CD4-positive, alpha-beta T cell treated with Interleukin-21 for 1 hour (primary cell): Measurements from ENCODE around the gene RNASEL.

Source experiments
- DNase-seq: peaks from one replicate; pipeline ENCODE4 v3.0.0-alpha.2; 2020

RNASEL gene

DNA sequence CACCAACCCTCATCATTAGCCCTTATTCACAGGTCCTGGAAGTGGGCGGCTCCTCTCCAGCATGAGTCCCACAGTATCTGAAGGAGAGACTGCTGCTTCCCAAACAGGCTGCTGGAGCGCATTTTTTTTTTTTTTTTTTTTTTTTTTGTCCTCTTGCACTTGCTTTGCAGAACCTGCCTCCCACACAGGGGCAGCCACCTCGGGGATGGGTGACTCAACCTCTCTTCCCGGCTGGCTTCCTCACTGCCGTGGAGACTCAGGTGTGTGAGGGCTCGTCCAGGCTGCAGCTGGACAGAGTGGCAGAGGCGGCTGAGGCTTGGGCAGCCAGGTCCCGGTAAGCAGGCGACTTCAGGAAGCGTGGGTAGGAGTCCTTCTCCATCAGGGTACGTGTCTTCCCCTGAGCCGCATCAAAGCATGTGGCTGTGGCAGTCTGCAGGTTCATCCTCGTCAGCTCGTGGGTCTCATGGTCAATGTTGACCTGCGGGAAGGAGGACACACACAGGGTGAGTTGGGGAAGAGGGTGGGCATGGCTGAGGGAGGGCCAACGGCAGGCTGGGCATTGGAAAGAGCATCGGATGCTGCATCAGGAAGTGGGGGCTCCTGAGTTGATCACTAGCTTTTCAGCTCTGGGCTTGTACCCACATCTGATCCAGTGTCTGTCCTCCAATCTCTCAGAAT is 11.1 kb upstream of the RNASEL start:
- no peak for DNase-seq

DNA sequence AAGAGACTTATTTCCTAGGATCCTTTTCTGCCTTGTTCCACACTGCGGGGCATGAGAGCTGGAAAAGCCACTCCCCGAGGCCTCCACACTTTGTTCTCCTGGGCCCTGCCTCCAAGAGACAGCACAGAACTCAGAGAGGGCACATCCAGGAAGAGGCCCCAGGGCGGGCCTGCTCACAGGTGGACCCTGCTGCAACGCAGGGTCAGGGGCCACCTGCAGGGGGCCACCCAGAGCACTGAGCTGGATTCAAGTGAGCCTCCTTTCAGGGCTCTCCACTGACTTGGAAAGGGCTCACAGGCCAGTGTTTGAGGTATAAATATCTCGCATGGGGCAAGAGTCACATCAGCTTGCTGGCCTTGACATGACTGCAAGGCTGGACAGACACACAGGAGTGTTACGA is 10.3 kb upstream of the RNASEL start:
- DNase-seq, result peak; percentile 25

DNA sequence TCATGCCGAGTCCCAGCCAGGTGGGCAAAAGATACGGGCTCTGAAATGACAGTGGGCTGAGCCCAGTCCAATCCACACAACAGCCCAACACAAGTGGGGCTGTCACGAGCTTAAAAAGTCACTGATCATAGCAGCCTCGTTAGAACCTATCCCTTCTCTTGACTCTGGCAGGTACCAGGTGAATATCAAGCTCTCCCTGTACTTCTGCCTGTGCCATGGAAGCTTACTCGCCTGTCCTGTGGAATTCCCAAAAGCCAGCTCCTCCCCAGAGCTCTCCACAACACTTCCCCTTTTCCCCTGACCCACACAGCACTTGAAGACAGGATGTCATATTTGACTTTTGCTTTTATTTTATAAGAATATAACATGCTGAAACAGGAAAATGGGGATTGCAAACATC is 9.2 kb upstream of the RNASEL start:
- DNase-seq, result no peak

DNA sequence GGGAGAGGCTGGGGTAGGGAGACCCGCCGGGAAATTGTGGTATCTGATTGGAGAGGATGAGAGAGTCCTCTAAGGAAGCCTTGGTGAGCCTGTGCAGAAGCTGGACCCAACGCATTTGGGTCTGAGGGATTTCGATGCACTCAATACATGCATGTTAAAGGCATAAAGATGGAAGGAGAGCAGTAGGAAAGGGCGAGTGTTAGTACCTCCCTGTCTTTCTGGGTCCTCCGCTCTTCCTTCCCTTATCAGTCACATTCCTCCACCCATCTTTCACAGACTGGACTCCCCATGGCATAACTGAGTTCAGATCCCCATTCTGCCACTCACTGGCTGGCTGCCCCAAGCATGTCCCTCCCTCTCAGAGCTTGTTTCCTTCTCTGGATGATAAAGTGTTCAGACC is 7.9 kb upstream of the RNASEL start:
- no peak for DNase-seq

DNA sequence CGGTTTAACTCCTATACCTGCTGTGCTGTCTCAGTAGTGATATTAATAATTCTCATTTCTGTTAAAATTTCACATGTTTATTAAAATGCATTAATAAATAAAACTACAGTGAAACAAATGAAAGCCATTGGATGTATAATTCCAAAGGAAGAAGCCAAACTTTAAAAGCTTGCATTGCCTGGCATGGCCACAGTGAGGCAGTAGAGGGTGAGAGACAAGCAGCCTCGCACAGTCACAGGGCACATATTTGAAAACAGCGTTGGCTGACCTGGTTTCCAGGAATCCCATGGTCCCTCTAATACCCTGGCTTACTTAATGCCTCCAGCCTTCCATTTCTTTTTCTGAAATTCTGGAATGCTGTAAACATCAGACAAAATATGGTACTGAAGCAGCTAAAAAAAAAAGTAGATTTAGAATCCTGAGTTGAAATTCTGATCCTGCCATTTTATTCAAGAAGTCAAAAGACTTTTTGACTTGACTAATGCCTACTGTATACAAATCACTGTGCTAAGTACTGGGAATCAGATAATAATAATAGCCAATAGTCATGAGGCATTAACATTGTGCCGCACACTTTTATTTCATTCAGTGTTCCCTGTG is 6.7 kb upstream of the RNASEL start:
- DNase-seq, result peak; percentile 68

DNA sequence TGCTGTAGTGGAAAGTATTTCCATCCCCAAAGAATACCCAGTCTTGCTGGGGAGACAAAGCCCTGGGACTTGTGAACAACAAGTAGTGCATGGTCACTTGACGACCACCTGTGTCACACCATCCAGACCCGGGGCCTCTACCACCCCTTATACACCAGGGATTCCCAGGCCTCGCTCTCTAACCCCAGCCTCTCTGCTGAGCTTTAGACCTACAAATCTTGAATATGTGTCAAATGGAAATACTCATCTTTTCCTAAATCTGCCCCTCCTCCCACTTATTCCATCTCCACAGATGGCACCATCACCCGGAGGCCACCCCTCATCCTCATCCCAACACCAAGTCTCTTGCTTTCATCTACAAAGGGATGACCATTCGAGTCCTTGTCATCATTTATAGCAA is 875 bp upstream of the RNASEL start:
- DNase-seq, result no peak

DNA sequence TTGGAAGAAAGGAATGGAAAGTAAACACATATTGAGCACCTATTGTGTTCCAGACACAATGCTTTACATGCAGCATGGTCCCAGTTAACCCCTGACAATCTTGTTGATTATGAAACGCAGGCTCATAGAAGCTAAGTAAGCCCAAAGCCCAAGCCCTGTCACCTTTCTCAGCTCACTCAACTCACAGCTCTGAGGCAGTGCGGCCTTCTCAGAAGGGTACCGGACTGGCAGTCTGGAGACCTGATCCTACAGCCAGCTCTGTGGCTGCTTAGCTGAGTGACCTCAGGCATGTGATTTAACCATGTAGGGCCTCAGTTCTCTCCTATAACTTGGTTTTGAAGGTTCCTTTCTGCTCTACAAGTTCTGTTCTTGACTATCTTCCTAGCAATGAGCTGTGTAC is 464 bp upstream of the RNASEL start:
- no peak for DNase-seq

DNA sequence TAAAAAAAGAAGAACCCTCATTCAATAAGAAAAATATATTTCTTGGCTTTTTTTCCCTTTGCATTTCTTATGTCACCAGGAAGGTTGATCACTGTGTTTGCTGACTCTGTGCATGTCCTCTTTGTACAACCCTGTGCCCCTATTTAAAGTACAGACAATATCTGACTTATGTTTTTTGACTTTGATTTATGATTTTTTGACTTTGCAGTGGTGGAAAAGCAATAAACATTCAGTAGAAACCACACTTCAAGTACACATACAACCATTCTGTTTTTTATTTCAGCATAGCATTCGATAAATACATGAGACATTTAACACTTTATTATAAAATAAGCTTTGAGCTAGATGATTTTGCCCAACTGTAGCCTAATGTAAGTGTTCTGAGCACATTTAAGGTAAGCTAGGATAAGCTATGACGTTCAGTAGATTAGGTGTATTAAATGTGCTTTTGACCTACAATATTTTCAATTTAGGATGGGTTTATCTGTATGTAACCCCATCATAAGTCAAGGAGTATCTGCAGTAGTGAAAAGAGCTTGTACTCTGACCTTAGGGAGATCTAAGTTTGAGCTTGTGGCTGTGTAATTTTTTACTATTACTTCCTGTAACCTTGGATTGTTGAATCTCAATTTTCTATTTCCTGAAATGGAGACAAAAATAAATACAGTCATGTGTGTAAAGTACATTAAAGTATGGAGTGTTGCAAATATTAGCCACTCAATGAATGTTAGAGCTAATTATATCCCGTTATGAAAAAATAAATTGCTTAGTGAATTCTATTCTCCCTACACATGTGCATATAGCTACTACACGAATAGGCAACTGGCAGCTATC is 1.2 kb downstream of the RNASEL start:
- DNase-seq, result no peak

DNA sequence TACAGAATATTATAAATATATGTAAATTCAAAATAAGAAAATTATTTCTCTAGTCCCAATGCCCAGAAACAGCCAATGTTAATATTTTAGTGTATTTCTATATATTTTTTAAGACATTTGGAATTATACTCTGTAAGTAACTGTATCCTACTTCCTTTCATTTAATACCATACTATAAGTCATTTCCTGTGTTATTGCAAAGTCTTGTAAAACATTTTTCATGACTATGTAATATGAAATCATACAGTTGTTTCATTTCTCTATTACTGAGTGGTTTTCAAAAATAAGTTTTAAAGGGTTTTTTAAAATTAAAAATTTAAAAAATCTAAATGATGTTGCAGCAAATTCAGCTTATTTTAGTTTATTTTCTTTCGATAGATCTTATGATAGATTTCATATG is 2.0 kb downstream of the RNASEL start:
- no peak for DNase-seq

DNA sequence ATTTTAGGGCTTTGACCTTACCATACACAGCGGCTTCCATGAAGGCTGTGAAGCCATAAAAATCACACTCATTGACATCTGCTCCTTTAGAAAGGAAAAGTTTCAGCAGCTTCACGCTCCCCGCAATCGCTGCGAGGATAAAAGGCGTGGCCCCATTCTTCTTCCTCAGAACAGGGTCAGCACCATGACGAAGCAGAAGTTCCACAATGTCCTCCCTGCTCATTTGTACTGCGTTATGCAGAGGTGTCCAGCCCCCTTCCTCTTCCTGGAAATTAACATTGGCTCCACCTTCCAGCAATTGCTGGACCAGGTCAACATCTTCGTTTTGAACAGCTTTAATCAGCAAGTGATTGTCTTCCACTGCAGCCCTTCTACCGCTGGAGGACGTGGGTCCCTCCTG is 2.7 kb downstream of the RNASEL start:
- DNase-seq, result no peak

DNA sequence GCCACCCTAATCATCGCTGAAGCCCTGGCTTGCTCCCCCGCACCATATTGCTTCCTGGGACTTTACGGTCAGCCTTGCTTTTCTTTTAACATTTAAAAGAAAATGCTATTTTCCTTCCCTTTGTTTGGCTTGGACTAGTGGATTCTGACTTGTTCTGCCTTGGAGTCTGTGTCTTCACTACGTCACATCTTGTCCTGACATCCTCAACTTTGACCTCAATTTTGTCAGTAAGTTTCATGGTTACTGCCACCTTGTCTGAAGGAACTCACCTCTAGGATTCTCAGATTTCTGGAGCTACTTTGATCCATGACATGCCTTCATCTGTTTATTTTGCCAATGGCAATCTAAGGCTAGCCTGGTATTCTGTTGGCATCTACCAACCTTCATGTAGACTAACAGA is 4.3 kb downstream of the RNASEL start:
- DNase-seq, result no peak

DNA sequence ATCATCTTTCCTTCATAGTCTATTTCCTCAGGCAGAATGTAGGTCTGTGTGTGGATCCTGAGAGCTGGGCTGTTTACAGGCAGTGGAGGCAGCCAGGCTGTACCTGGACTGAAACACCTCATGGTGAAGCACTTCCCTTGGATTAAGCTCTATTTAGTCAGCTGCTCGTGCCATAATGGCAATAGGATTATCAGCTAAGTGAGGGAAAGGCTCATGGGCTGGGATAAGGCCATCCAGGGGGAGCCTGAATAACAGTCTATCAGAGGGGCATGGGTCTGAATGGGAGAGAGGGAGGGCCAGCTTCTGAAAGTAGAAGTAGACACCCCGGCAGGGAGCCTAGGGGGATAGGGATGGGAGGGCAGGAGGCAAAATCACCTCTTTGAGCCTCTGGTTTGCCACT is 8.3 kb downstream of the RNASEL start:
- no peak for DNase-seq

DNA sequence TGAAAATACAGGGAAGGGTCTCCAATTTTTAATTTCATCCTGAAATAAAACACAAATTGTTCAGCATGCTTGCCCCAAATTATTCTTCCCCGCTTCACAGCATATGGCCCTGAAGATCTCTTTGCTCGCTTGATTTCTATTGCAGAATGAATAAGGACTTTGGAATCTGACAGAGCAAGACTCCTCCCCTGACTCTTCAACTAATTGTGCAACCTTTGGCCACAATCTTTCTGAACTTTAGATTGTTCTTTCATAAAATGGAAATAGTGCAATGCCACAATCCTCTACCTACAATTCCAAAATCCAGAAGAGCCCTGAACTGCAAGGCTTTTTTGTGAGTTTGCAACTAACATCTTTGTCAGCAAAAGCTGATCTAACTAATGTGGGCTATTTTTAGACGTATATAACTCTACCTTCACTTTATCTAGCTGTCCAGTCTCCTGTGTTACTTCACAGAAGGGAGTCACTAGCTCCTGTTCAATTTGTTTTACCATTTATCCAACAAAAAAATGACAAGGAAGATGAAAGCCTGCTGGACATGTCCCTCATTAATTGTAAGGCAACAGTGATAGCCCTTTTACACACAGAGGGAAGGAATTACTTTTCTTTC is 13.4 kb downstream of the RNASEL start:
- no peak for DNase-seq

DNA sequence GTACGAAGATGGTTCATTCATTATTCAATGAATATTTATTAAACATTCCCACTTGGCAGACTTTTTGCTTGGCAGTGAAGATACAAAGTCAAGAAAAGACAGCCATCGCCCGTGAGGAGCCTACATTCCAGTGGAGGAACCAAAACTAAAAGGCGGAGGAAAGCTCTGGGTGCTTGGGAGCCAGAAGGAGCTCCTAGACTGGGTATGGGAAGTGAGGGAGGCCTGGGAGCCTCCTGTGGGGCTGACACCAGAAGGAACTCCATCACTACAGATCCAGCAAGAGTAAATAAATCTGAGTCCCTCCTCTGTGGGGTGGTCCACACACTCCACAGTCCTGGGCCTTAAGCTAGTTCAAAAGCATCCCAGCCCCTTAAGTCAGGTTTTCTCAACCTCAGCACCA is 14.9 kb downstream of the RNASEL start:
- DNase-seq, result no peak

DNA sequence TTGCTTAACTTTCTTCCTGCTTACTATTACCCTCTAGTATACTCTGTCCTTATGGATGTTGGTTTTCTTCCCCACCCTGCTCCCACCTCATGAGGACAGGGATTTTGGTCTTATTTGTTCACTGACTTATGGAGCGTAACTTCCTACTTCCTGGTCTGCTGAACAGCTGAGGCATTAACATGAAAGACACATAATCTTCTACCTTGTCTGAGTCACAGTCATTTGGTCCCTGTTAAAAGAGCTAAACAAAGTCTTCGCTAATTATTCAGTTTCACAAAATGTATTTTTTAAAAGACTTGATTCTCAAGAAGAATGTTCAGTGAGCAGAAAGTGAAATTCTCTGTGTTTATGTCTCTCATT is 18.5 kb downstream of the RNASEL start:
- no peak for DNase-seq

DNA sequence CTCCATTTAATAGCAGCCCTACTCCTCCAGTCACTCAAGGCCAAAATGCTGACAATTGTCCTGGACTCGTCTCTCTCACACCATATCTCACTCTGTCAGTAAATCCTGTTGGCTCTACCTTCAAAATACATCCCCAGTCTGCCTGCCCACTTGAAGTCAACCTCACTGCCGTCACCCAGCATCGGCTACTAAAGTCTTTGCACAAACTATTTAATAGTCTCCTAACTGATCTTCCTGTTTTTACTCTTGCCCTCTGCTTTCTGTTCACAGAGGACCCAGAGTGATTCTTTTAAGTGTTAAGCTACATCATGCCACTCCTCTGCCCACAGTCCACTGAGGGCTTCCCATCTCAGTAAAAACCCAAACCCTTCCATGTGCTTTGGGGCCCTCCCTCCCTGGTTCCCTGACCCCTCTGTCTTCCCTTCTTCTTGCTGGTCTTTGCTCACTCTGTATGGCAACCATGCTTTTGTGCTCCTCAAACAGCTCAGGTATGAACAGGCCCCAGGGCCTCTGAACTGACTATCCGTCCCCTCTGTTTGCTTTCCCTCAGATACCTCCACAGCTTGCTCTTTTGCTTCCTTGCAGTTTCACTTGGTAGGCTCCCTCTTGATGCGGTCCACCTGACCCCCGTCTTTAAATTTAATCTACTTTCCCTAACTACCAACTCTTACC is 19.0 kb downstream of the RNASEL start:
- DNase-seq, result no peak

DNA sequence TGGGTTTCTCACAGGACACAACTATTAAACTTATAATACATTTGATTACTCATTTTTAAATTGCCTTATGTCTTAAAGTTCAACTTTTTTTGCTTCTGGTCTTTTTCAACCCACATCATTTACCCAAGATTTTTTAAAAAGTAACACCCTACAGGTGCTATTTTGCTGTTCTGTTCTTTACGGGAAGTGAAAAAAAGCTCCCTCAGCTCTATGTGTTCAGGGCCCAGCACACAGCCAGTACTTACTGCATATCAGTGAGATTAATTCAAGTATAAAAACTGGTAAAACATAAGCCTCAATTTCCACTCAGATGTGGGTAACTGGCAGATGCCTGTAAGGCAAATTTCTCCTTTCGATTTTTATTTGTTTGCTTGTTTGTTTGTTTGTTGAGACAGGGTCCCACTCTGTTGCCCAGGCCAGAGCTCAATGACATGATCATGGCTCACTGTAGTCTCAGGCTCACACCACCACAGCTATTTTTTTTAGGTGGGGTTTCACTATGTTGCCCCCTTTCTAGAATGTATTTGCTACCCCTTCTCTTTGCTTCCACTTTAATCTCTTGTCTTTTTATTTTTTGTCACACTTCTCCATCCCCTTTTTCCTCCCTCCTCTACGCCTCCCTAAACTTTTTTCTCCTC is 20.3 kb downstream of the RNASEL start:
- DNase-seq, result no peak

DNA sequence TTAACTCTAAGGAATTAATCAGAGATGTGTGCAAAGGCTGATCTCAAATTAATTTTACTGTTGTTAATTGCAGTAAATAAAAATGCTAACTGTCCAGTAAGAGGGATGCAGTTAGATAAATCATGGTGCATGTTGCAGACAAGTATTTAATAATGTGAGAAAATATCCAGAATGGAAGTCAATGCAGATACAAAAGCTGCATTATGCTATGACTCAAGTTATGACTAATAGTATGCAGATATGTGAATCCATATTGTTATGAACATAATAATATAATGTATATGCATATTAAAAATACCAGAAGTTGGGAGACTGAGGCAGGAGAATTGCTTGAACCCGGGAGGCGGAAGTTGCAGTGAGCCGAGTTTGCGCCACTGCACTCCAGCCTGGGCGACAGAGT is 21.4 kb downstream of the RNASEL start:
- DNase-seq, result no peak

DNA sequence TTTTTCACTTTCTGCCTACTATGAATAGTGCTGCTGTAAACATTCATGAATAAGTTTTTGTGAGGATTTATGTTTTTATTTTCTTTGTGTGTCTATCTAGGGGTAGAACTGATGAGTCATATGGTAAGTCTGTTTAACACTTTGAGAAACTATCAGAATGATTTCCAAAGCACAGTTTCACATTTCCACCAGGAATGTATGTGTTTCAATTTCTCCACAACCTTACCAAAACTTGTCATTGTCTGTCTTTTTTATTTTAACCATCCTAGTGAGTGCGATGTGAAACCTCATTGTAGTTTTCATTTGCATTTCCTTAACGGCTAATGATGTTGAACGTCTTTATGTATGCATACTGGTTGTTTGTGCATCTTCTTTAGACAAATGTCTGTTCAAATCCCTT is 23.5 kb downstream of the RNASEL start:
- no peak for DNase-seq

DNA sequence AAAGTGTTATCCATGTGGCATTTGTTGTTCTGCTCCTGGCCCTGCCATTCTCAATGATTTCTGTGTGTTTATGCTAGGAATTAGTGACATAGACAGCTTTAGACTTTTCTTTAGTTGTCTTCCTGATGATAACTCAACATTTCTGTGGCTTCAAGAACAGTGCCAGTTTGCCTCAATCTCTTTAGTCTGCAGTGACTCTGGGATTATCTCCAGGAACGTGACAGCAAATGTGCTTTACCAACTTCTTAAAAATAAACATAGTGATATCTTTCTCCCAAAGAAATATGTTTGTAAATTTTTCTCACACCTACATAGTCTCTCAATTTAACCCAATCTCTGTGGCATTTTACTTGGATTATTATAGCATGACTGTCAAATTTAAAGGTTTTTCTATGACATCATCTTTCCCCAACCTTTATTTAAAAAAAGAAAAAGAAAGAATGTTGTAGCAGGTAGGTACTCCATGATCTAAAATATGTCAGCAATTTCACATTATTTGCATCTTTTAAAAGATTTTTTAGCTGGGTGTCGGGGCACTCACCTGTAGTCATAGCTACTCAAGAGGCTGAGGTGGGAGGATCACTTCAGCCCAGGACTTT is 24.6 kb downstream of the RNASEL start:
- no peak for DNase-seq

DNA sequence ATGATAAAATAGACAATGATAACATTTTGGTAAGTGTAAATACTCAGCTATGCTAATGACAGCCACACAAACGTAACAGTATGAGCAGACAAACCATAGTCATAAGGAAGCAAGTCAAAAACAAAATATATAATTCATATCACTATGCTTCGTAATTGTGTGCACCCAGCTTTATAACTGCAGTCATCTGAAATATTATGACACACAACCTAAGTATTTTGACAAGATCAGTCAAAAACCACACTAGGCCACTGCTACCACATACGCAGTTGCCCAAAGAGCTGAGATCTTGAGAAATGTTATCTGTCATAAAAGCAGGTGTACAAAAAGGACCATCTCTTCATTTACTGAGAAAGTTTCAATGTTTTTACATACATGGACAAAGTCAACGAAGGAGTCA is 26.0 kb downstream of the RNASEL start:
- DNase-seq, result no peak

DNA sequence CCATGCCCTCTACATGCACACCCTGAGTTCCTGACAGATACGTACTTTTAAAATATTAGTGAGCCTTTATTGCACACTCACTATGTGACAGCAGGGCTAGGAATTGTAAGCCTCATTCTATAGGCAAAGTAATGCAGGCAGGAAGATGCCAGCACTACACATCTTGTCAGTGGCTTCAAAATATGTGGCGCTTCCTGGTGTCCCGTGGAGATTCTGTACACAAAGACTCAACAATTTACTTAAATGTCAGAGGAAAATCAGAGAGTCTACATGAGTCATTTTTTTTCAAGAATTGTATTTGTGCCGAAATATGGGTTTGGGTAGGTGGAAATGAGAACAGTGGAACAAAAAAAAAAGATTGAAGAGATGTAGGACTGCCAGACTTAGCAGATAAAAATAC is 27.6 kb downstream of the RNASEL start:
- DNase-seq, result no peak
